SIG-M5 (cell line): ENCODE data around the gene NXT1.

ENCODE experiments used
- DNase-seq: peaks from one replicate; lab custom pipeline; 2025; lab: John Stamatoyannopoulos, UW

NXT1 gene

DNA sequence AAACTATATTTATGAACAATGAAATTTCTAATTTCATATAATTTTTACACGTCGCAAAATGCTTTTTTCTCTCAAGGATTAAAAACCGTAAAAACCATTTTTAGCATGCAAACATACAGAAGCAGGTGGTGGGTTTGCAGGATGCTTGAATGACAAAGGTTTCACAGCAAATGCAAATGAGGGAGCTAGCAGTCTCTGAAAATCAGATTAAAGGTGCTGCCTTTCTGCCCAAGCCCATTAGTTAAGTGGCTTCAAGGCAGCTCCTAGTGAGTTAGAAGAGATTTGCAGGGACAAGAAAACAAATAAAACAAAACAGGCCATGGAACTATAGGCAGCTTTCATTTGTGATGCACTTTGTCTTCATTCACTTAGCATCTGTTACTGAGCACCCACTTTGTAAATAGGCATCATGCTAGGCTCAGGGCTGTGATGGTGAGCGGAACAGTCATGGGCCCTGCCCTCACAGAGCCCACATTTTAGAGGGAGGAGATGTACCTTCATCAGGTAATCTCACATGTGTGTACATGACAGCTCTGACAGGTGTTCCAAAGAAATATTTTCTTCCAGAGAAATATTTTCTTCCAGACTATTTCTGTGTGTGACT, 41.2 kb downstream of the NXT1 start:
- DNase-seq: no peak

DNA sequence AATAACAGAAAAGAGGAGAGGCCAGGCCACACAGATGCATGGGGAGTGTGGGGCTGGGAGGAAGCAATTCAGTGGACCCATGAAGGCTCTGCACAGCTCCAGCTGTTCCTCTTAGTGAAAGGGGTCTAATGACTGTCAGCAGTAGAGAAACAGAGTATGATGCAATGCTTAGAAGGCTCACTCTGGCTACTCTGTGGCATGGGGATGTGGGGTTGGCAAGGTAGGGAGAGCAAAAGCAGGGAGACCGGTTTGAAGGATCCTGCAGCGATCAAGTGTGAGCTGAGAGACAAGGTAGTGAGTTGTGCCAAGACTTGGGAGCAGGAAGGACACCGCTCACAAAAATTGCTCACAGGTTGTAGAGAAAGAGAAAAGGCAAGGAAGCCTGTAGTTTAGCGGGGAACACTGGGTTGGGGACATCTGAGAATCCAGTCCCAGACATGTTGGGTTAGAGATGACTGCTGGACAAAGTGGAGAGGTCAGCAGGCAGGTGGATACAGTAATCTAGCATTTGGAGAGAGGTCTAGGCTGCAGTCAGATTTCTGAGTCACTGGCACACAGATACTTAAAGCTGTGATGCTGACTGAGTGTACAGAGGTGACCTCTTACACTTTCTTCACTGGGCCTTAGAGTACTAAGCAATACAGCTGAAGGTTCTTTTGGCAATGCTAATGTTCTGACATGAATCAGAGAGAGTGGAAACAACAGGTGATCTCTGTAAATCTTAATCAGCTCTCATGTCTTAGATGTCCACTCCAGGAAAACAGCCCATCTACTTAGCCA, 43.6 kb downstream of the NXT1 start:
- DNase-seq: no peak

DNA sequence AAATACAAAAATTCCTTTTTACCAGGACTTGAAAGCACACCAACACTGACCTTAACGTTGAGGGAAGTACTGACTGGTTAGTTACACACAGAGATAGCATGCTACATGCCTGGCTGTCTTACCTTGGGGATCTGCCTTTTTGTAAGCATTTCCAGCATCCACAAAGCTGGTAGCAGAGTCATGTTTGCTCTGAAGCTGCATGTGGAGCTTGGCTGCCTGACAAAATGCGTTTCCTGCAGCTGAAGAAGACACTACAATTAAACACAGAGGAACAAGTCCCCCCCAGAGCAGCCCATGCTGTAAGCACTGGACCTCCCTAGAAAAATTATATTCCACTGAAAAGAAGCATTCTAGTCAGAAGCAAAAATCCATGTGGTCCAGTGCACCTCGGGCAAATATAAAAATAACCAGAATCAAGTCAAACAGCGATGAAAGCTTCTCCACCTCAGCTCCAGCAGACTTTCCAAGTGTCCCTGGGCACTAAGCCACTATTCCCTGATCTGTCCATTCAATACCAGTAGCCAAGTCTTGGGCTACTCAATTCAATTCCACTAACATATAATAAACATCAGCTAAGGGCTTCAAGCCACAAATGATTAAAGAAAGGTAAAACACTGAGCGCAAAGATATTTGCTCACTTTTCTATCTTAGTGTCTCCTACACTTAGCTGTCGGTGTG, 46.5 kb downstream of the NXT1 start:
- no peak for DNase-seq

DNA sequence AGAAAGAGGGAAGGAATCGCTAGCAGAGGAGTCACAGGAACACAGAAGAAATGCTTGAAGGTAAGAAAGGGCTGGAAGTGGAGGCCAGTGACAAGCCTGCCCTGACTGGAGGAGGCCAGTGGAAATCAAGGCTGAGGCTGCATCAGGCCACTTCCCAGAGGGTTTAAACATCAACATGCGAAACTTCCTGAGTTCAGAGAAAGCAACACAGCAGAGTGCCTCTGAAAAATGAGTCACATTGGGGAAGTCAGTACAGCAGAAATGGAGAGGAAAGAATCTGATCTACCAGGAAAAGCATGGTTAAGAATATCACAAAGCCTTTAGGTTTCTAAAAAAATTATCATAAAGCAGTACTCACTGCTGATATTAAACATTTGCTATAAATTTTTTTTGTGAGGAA, 47.4 kb downstream of the NXT1 start:
- DNase-seq: no peak

DNA sequence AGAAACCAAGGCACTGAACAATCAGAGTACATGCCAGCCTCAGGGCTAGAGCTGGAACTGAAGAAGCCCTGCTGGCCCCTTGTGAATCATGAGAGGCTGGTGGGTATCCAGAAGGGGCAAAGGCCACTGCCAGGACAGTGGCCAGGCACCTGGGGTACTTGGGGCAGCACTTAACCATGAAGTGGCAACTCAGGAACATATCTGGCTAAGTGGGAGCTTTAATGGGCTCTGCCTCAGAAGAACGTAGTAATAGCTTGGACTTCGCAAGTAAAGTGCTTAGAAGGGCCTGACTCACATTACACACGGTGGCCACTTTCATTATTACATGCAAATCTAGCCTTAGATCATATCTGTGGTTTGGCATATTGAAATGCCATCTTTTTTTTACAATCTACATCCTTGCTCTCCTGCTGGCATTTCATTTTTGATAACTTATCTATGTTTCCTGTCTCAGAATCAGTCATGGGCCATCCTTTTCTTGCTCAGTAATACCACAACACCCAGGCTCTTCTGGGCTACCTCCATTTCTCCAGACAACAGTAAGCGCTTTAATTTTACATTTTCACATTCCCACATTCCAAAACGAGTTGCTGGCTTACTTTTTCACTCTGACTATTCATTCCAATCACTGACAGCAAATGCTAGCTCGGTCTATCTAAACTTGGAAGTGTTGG, 49.1 kb downstream of the NXT1 start:
- DNase-seq: no peak

DNA sequence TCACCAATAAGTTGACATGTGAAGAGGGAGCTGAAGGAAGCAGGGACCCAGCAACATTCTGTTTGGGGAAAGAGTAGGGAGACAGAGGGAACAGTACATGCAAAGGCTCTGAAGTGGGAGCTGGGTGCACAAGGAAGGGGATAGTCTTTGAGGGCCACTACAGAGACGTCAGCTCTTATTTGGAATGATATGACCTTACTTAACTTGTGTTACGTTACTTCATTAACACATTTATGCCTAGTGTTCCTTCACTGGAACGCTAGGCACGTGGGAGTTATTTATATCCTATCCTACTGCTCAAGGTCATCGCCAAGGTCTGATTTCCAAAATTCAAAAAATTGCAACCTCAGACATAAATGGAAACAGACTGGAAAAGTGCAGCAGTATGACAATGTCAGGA, 50.5 kb downstream of the NXT1 start:
- no peak for DNase-seq

DNA sequence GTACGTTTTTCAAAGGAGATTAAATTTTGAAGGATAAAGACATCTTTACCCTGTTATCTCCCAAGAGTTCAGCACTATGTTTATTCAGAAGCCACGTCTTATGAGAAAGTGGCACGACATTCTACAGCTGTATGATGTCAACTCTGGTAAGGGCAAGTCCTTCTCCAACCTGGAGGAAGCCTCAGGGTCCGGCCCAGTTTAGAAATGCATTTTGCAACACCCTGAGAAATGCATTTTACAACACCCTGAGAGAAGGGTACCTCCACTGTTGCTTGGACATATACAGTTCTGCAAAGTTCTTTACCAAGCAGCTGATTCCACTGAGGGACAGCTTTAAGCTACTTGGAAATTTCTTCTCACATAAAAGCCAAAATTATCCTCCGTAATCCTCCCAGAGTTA, 53.2 kb downstream of the NXT1 start:
- DNase-seq: no peak

DNA sequence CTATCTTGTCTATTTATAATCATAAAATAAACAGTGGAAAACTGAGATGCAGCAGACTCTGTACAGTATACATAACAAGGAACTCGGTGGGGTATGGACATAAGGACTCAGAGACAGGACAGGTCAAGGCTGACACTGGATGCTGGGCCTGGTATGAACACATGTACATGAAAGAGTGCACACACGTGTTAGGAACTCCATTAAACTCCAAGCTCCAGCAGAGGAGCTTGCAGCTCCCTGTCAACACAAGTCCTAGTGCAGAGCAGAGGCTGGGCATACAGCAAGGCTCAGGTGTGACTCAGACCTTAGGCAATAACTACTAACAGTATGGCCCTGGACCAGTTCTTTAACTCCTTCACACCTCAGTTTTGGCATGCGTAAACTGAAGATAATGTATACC, 53.6 kb downstream of the NXT1 start:
- DNase-seq: no peak
